HG03064 (cell line): Measurements from ENCODE around the gene IFT22.
"Not testable (repeated sequence)": the region's sequence is repeated elsewhere in the genome, so short reads cannot be mapped to it uniquely, and the experiment has no call there.

Source experiments
- ATAC-seq: cut with Tn5 transposase; IDR thresholded peaks from one replicate; pipeline ENCODE4 v1.9.1; 2021; ENCODE audit warnings: low read depth; ENCODE audit not compliant: unreplicated experiment

Gene IFT22

DNA sequence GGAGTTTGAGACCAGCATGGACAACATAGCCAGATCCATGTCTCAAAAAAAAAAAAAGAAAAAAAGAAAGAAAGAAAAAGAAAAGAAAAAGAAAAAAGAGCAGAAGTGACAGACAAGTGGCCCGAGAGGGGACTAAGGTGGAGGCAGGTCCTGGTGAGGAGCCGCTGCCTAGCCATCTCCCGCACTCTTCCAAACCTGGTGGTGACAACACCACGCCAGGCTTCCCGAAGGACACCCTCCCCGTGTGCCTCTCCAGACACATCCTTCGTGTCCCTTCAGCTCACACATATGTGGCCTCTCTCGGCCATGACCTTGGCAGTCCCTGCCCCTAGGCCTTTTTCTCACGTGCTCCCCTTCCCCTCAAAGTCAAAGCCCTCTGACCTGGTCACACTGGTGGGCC lies 36.4 kb downstream of the IFT22 start:
- ATAC-seq, result no peak

DNA sequence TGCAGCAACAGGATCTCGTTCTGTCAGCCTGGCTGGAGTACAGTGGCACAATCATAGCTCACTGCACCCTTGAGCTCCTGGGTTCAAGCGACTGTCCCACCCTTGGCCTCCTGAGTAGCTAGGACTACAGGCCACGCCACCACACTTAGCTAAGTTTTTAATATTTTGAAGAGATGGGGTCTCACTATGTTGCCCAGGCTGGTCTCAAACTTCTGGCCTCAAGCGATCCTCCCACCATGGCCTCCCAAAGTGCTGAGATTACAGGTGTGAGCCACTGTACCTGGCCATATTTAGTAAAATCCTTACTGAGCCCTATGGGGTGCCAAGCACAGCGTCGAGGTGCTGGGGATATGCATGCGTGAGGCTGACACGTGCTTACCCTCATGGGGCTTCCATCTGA lies 40.7 kb downstream of the IFT22 start:
- ATAC-seq, result not testable (repeated sequence)

DNA sequence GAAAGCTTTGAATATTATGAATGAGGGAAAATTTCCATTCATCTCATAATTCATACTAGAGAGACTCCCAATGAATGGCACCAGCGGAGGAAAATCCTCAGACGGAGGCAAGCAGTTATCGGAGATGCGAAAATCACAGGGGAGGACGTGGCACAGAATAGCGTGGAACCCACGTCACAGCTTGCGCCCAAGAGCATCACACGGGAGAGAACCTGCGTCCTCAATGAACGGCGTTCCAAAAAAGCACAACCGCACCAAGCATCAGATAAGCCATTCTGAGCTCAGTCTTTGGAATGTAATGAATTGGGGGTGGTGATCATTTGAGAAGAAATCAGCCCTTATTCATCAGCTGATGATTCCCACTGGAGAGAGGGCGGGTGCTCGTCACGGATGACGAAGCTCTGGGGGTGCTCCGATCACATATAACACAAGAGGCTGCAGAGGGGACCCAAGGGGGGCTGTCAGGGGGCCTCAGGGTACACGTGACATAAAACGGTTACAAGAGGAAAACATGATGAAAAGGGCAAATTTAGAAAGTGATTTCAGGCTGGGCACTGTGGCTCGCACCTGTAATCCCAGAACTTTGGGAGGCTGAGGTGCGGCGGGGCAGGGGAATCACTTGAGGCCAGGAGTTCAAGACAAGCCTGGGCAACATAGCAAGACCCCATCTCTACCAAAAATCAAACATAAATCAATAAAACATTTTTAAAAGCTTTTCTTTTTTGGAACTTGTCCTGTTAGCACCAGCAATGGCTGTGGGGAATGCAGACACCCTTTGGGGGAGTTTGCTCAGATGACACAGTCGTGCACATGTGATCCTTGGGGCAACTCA lies 42.9 kb downstream of the IFT22 start:
- ATAC-seq, result no peak

DNA sequence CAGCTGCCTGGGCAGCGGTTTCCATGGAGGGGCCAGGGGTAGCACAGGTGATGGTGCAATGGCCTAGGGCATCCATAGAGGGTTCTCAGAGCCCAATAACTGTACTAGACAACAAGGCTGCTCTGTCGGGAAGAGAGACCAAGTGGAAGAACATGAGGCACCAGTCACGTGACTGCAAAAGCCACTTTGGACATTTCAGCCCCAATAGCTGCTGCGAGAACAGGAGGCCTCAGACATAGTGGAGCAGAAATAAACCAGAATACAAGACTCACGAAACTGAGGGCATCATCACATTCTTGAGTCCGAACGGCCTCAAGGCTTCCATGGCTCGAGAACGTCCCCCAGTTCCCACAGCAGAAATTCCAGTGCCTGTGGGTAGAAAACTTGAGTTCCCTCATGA lies 44.5 kb downstream of the IFT22 start:
- no peak for ATAC-seq

DNA sequence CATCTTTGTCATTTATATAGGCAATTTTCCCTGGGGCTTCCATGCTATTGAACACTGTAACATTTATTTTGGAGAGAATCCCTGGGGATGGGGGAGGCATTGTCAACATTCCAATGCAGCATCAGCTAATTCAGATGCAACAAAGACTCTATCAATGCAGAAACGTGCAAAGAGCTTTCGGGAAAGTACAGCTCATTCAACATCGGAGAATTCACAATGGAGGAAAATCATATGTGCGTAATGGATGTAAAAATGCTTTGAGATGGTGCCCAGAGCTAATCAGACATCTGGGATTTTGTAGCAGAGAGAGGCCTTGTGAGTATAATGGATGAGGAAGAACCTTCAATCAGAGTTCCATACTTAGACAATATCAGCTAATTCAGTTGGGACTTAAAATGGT lies 48.4 kb downstream of the IFT22 start:
- no peak for ATAC-seq

- ATAC-seq, result no peak
Observed at GRCh38 chr7:101271021-101271420, 50.6 kb downstream of the IFT22 start.

GRCh38 chr7:101269664-101270063 lies 51.9 kb downstream of the IFT22 start:
- ATAC-seq, result no peak

DNA sequence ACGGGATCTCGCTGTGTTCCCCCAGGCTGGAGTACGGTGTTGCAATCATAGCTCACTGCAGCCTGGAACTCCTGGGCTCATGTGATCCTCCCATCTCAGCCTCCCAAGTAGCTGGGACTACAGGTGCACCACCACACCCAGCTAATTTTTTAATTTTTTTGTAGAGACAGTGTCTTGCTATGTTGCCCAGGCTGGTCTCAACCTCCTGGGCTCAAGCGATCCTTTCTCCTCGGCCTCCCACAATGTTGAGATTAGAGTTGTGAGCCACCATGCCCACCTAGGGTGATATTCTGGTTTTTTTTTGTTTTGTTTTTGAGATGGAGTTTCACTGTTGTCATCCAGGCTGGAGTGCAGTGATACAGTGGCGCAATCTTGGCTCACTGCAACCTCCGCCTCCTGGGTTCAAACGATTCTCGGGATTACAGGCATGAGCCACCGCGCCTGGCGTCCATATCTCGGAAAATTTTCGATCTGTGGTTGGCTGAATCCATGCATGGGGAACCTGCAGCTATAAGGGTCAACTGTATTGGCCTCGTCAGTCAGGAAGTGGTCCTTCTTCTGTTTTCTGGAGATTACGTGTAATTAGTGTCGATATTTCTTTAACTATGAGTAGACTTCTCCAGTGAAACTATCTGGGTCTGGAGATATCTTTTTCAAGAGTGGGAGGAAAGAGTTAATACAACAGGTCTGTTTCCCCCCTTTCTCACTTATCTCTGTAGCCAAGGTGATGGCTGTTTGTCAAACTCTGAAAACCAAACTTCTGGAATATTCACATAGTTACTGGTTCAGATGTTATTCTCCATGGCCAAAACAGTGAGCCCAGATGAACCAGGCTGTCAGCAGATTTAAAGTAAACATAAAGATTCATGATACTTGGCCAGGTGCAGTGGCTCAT lies 55.7 kb downstream of the IFT22 start:
- ATAC-seq, result no peak

DNA sequence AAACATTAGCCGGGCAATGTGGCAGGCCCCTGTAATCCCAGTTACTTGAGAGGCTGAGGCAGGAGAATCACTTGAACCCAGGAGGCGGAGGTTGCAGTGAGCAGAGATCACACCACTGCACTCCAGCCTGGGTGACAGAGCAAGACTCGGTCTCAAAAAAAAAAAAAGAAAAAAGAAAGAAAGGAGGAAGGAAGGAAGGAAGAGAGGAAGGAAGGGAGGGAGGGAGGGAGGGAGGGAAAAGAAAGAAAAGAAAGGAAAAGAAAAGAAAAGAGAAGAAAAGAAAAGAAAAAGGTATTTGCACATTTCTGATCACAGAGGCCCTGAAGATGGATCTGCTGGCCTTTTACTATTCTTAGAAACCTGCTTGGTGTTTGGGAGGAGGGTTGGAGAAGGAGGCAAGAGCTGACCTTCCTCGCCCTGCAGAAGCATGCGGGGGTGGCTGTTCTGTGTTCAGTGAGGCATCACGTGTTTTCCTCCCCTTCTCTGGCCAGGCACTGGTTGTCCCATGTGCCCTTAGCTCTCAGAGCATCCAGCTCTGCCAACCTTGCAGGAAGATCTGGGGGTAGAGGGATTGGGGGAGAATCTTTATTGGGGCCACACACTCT lies 57.4 kb downstream of the IFT22 start:
- not testable (repeated sequence) for ATAC-seq
